Right lobe of liver (tissue), 4 donors: ENCODE measurements around the gene DDIT4.

Experiments
- CTCF ChIP-seq, 4 donors: fragments of 200-600 bp in 3 of 4; fragments of 450-650 bp in 1 of 4; IDR thresholded peaks; one replicate each; pipeline versions ENCODE4 v1.5.1 to v1.8.0; 2016 to 2022; ENCODE audit warnings: antibody characterized with exemption in 4 of 4, mild to moderate bottlenecking in 2 of 4
- POLR2A ChIP-seq: fragments of 450-650 bp; IDR thresholded peaks from one replicate; pipeline ENCODE4 v1.6.1; 2017; ENCODE audit warnings: antibody characterized with exemption, mild to moderate bottlenecking
- donor health status: DM: no; HTN: no; CAD: no.
- donor health status: DM: no; HTN: no; CAD: no.
- donor health status: DM: no; HTN: yes; CAD: no.

GRCh38 chr10:72316386-72316700 lies 42.6 kb downstream of the DDIT4 start:
- TF ChIP-seq CTCF (IDR thresholded peaks at IDR 0.05) (no peak), POLR2A (no peak)
